Sigmoid colon (tissue), 4 donors: Measurements from ENCODE around the gene FBXL13.

Experiments used
- EP300 ChIP-seq, 4 donors: sonication (generic); formaldehyde crosslinking; IDR thresholded peaks; one replicate each; pipeline ENCODE4 v1.6.1; 2017; ENCODE audit warnings: antibody characterized with exemption in 4 of 4
- POLR2A ChIP-seq, 2 donors: fragments of 450-650 bp; IDR thresholded peaks; one replicate each; pipeline ENCODE4 v1.6.1; 2016; ENCODE audit warnings: antibody characterized with exemption in 2 of 2, mild to moderate bottlenecking in 2 of 2, moderate library complexity in 2 of 2
- POLR2AphosphoS5 ChIP-seq, 4 donors: sonication (generic); formaldehyde crosslinking; IDR thresholded peaks; one replicate each; pipeline ENCODE4 v1.6.1; 2017; ENCODE audit warnings: antibody characterized with exemption in 4 of 4
- TF ChIP-seq, protein P1 (sequence below), 4 experiments: fragments of 450-650 bp in 3 of 4; fragments of 200-600 bp in 1 of 4; IDR thresholded peaks; one replicate each; pipeline ENCODE4 v1.5.1; 2016 to 2019; ENCODE audit warnings: antibody characterized with exemption in 4 of 4, mild to moderate bottlenecking in 3 of 4, moderate library complexity in 2 of 4

DNA sequence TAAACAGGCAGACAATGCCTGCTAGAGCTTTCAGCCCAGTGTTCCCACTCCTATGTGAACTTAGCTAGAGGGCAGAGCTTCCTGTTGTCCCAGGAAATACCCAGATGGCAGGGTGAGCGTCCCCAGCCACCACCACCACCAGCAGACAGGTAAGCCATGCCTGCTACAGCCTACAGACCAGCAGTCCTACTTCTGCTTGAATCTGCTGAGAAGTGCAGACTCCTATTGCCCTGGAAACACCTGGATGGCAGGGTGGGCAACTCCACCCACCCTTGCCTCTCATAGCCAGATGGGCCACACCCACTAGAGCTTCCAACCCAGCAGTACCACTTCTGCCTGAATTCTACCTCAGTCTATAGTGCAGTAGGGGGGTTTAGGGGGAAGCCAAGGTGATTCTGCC is 64.4 kb downstream of the FBXL13 start:
- TF ChIP-seq EP300 (IDR thresholded peaks at IDR 0.05) (no peak), POLR2AphosphoS5 (IDR thresholded peaks at IDR 0.05) (no peak), POLR2A (IDR thresholded peaks at IDR 0.05) (no peak)
- TF ChIP-seq, protein P1, sequence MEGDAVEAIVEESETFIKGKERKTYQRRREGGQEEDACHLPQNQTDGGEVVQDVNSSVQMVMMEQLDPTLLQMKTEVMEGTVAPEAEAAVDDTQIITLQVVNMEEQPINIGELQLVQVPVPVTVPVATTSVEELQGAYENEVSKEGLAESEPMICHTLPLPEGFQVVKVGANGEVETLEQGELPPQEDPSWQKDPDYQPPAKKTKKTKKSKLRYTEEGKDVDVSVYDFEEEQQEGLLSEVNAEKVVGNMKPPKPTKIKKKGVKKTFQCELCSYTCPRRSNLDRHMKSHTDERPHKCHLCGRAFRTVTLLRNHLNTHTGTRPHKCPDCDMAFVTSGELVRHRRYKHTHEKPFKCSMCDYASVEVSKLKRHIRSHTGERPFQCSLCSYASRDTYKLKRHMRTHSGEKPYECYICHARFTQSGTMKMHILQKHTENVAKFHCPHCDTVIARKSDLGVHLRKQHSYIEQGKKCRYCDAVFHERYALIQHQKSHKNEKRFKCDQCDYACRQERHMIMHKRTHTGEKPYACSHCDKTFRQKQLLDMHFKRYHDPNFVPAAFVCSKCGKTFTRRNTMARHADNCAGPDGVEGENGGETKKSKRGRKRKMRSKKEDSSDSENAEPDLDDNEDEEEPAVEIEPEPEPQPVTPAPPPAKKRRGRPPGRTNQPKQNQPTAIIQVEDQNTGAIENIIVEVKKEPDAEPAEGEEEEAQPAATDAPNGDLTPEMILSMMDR (IDR thresholded peaks at IDR 0.05): no peak
